AG04449 (cell line): Measurements from ENCODE around the gene TSPAN6.

Experiments
- CTCF ChIA-PET: fragments of 350-600 bp; formaldehyde crosslinking; extraction: SDS; loops from one replicate; lab custom pipeline; 2021; ENCODE audit warnings: antibody characterized with exemption; lab: Yijun Ruan, JAX
- POLR2A ChIA-PET: fragments of 400-600, 350-600 bp; formaldehyde crosslinking; extraction: SDS; loops from one replicate; lab custom pipeline; 2020; ENCODE audit warnings: antibody characterized with exemption, inconsistent platforms; lab: Yijun Ruan, JAX
- DNase-seq: peaks from one replicate; pipeline ENCODE4 v3.0.0-alpha.2; 2010; ENCODE audit warnings: low read depth, low spot score
- H3K4me3 ChIP-seq: 2 replicates; pipeline ENCODE4 v1.5.1; 2011; ENCODE audit warnings: low read depth, mild to moderate bottlenecking, control low read depth, low read length
- CTCF ChIP-seq: IDR thresholded peaks from one replicate; pipeline ENCODE4 v1.5.1; 2011; ENCODE audit warnings: mild to moderate bottlenecking, moderate library complexity, low read length, control low read depth, inconsistent platforms; ENCODE audit not compliant: insufficient read depth; ENCODE audit errors: missing control alignments

The TSPAN6 gene

GRCh38 chrX:100593126-100593525 lies 43.5 kb downstream of the TSPAN6 start:
- POLR2A ChIA-PET: no interaction called here
- CTCF ChIA-PET: no interaction called here
- DNase-seq: no peak
- H3K4me3 ChIP-seq: no peak overlapping the region
- no peak for TF ChIP-seq CTCF

GRCh38 chrX:100591256-100592051 lies 45.2 kb downstream of the TSPAN6 start:
- ChIA-PET CTCF (interaction anchor here (0.9 kb wide), 1 partner anchor 46 kb away, joined by 3 read pairs; no protein-coding TSS in a partner anchor), POLR2A (no interaction called here)
- no peak for TF ChIP-seq CTCF
- no peak overlapping the region for H3K4me3 ChIP-seq
- no peak for DNase-seq

GRCh38 chrX:100587861-100588260 lies 48.7 kb downstream of the TSPAN6 start:
- no peak overlapping the region for H3K4me3 ChIP-seq
- no peak for TF ChIP-seq CTCF
- DNase-seq: no peak
- CTCF ChIA-PET: no interaction called here
- POLR2A ChIA-PET: no interaction called here

GRCh38 chrX:100586747-100587146 lies 49.9 kb downstream of the TSPAN6 start:
- TF ChIP-seq CTCF: no peak

GRCh38 chrX:100584611-100585010 lies 52.0 kb downstream of the TSPAN6 start, which contains the start of gene TNMD:
Gene TNMD (plus strand): TSS chrX:100584936. CDS start chrX:100585019, 83 bp downstream.
- no peak within 1 kb of the TSS for H3K4me3 ChIP-seq
- POLR2A ChIA-PET: no interaction called here
- TF ChIP-seq CTCF: no peak
- no peak for DNase-seq
- CTCF ChIA-PET: no interaction called here

More at GRCh38 chrX:100586747-100587146, 49.9 kb downstream of the TSPAN6 start:
- ChIA-PET POLR2A (no interaction called here), CTCF (no interaction called here)
- DNase-seq: no peak
- no peak overlapping the region for H3K4me3 ChIP-seq
